Keratinocyte (primary cell): ENCODE results near the gene IL1RAPL1.

Source experiments
- CTCF ChIP-seq, 3 experiments: IDR thresholded peaks in 1 of 3; conservative IDR thresholded peaks in 1 of 3; optimal IDR thresholded peaks in 1 of 3; 2 replicates in 2 of 3; 3 replicates in 1 of 3; pipeline versions ENCODE3 to v1.5.1; 2011; ENCODE audit warnings: low read length in 3 of 3, mild to moderate bottlenecking in 3 of 3, moderate library complexity in 2 of 3, control low read depth in 1 of 3, inconsistent platforms in 1 of 3; ENCODE audit not compliant: insufficient read depth in 2 of 3; ENCODE audit errors: extremely low read depth in 1 of 3
- EZH2 ChIP-seq: IDR thresholded peaks from one replicate; pipeline ENCODE4 v1.6.1; 2012; ENCODE audit warnings: inconsistent platforms, mild to moderate bottlenecking, low read length, moderate library complexity

GRCh38 chrX:29254515-29254914, 667.3 kb downstream of the IL1RAPL1 start:
- TF ChIP-seq EZH2 (no peak), CTCF (optimal IDR thresholded peaks at IDR 0.05 in 1 of 3, IDR thresholded peaks at IDR 0.05 in 1 of 3, conservative IDR thresholded peaks at IDR 0.05 in 1 of 3; ENCODE audit: extremely low read depth in 1 of 3, insufficient read depth in 2 of 3, low read length in 3 of 3) (no peak)
